B cell (primary cell): ENCODE results near the gene ANKRD44.

Experiments used
- CTCF ChIP-seq: fragments of 200-600 bp; IDR thresholded peaks from one replicate; pipeline ENCODE4 v1.8.0; 2022; ENCODE audit warnings: antibody characterized with exemption, mild to moderate bottlenecking
- EZH2 ChIP-seq: IDR thresholded peaks from 2 replicates; pipeline ENCODE4 v1.6.1; 2012; ENCODE audit warnings: borderline replicate concordance, low read depth, mild to moderate bottlenecking, moderate library complexity, low read length; ENCODE audit not compliant: insufficient read depth, poor library complexity, severe bottlenecking

DNA sequence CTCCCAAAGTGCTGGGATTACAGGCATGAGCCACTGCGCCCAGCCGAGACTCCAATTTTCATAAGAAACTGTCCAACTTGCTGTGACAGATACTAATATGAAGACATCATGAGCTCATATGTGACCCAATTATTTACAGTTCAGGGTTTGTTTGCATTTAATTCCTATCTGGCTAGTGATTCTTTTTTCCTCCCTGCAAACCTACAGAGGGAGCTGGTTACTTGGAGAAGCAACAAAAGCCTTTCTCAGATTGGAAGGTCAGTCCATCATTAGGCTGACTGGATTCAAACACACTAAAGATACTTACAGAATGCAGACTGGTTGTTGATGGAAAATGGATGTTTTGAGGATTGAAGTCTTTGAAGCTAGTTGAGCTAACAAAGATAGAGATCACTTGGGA, 176.4 kb downstream of the ANKRD44 start:
- TF ChIP-seq CTCF (no peak), EZH2 (no peak)
